Smooth muscle cell (in vitro differentiated cells): ENCODE data around the gene MSH3. TPM values are rescaled to one million over a fixed set of nuclear protein-coding genes. Genes with fewer than 3 reads are reported as not detected.

Experiments
- DNase-seq: peaks from one replicate; lab custom pipeline; 2025; ENCODE audit not compliant: unreplicated experiment; lab: John Stamatoyannopoulos, UW
- H2AFZ ChIP-seq: fragments of 200-600 bp; sonication (generic); 2 replicates; pipeline ENCODE4 v1.6.0; 2016; ENCODE audit warnings: antibody characterized with exemption, low read depth, mild to moderate bottlenecking
- H3F3A ChIP-seq: fragments of 200-600 bp; sonication (generic); 2 replicates; pipeline ENCODE4 v1.6.0; 2017; ENCODE audit warnings: antibody characterized with exemption, low read depth
- H3K27ac ChIP-seq: fragments of 200-600 bp; sonication (generic); 2 replicates; pipeline ENCODE4 v1.5.1; 2016; ENCODE audit warnings: low read depth, mild to moderate bottlenecking
- H3K27me3 ChIP-seq: fragments of 200-600 bp; sonication (generic); 2 replicates; pipeline ENCODE4 v1.6.1; 2016; ENCODE audit warnings: low read depth, mild to moderate bottlenecking
- H3K36me3 ChIP-seq: fragments of 200-600 bp; sonication (generic); 2 replicates; pipeline ENCODE4 v1.5.1; 2016; ENCODE audit warnings: low read depth
- H3K4me1 ChIP-seq: fragments of 200-600 bp; sonication (generic); 2 replicates; pipeline ENCODE4 v1.5.1; 2016; ENCODE audit warnings: low read depth
- H3K4me2 ChIP-seq: fragments of 200-600 bp; sonication (generic); 2 replicates; pipeline ENCODE4 v1.6.0; 2016; ENCODE audit warnings: mild to moderate bottlenecking
- H3K4me3 ChIP-seq: fragments of 200-600 bp; sonication (generic); 2 replicates; pipeline ENCODE4 v1.5.1; 2016; ENCODE audit warnings: mild to moderate bottlenecking
- H3K79me2 ChIP-seq: fragments of 200-600 bp; sonication (generic); 2 replicates; pipeline ENCODE4 v1.6.0; 2016; ENCODE audit warnings: low read depth, mild to moderate bottlenecking
- H3K9ac ChIP-seq: fragments of 200-600 bp; sonication (generic); 2 replicates; pipeline ENCODE4 v1.6.0; 2016; ENCODE audit warnings: low read depth
- H3K9me3 ChIP-seq: fragments of 200-600 bp; sonication (generic); replicated peaks from 2 replicates; pipeline ENCODE4 v1.5.1; 2016; ENCODE audit warnings: low read depth
- H4K20me1 ChIP-seq: fragments of 200-600 bp; sonication (generic); 2 replicates; pipeline ENCODE4 v1.6.0; 2016; ENCODE audit warnings: low read depth
- CTCF ChIP-seq: fragments of 200-600 bp; sonication (generic); IDR thresholded peaks from 2 replicates; pipeline ENCODE4 v1.5.1; 2017; ENCODE audit warnings: borderline replicate concordance, mild to moderate bottlenecking, antibody characterized with exemption; ENCODE audit not compliant: insufficient read depth, poor library complexity, severe bottlenecking
- WGBS: methylation state at CpG from one replicate; pipeline ENCODE4 v1.1.7; 2016; ENCODE audit warnings: low lambda C conversion rate; 5-methylcytosine and 5-hydroxymethylcytosine counted together
- polyA plus RNA-seq: library from polyadenylated mRNA; unstranded; fragments of >200 nt; fragmentation: Nextera tagmentation; extraction: Ambion mirVana; gene quantifications from 2 replicates; pipeline ENCODE4 v1.2.1, GENCODE V29; 2016
- total RNA-seq: library from RNA; depleted of rRNA; stranded (reverse); fragments of >200 nt; gene quantifications from 2 replicates; pipeline ENCODE4 v1.2.3, GENCODE V29; 2014

Gene MSH3
- total and polyA plus RNA-seq, 2 experiments from 2014 or later: 5.1 to 12.6 TPM

DNA sequence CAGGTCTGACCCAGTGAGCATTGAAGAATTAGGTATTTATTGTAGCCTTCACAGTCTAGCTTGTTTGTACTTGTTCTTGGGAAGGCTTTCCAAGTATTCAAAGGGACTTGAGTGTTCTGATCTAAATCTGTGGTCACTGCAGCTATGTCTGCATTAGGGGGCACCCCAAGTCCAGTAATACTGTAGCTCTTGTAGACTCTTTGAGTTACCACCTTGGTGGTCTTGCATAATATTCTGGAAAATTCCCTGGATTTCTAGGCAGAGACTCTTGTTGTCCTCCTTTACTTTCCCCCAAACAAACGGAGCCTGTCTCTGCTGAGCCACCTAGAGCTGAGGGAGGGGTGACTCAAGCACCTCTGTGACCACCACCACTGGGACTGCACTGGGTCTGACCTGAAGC lies 149.9 kb downstream of the MSH3 start:
- no peaks in the 10 kb centered on the region for H3K79me2 ChIP-seq
- H3F3A ChIP-seq: no peaks in the 10 kb centered on the region
- H3K9me3 ChIP-seq: no peaks in the 10 kb centered on the region
- H4K20me1 ChIP-seq: no peaks in the 10 kb centered on the region
- H2AFZ ChIP-seq: no peak overlapping the region
- H3K36me3 ChIP-seq: no peaks in the 10 kb centered on the region
- no peak overlapping the region for H3K4me2 ChIP-seq
- H3K27ac ChIP-seq: no peak overlapping the region
- no peak for TF ChIP-seq CTCF
- 78% methylated on average over 1 of the region's 1 CpG for WGBS
- no peak overlapping the region for H3K4me3 ChIP-seq
- no peaks in the 10 kb centered on the region for H3K27me3 ChIP-seq
- no peak overlapping the region for H3K9ac ChIP-seq
- no peak for DNase-seq
- H3K4me1 ChIP-seq: no peaks in the 10 kb centered on the region

DNA sequence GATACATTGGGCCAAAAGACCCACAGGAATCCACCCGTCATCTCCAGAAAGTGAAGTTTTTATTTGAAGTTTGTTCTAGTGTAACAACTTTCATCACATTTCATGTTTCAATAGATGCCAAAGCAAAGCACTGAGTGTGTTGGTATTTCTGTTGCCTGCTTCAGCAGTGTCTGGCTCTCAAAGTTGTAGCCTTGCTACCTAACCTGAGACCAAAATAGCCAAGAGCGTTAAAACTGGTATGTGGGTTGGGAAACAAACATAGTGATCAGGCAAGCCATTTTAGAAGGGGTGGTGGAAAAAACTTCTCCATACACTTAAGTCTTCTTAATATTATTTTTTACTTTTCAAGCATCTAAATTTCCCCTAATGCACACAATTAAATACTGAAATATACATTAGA lies 150.6 kb downstream of the MSH3 start:
- Histone ChIP-seq H3K9ac (no peak overlapping the region), H3K4me3 (no peak overlapping the region), H3F3A (no peaks in the 10 kb centered on the region), H2AFZ (no peak overlapping the region), H3K27ac (no peak overlapping the region), H3K79me2 (no peaks in the 10 kb centered on the region), H3K27me3 (no peaks in the 10 kb centered on the region), H3K9me3 (no peaks in the 10 kb centered on the region), H4K20me1 (no peaks in the 10 kb centered on the region), H3K4me1 (no peaks in the 10 kb centered on the region), H3K36me3 (no peaks in the 10 kb centered on the region), H3K4me2 (no peak overlapping the region)
- DNase-seq: no peak
- no peak for TF ChIP-seq CTCF
- 93% methylated on average over 2 of the region's 2 CpGs for WGBS

- no peak for TF ChIP-seq CTCF
- Histone ChIP-seq H3K4me3 (no peak overlapping the region), H3K9ac (no peak overlapping the region), H3F3A (no peaks in the 10 kb centered on the region), H3K27me3 (no peaks in the 10 kb centered on the region), H3K79me2 (no peaks in the 10 kb centered on the region), H3K4me1 (no peaks in the 10 kb centered on the region), H4K20me1 (no peaks in the 10 kb centered on the region), H3K27ac (no peak overlapping the region), H3K4me2 (no peak overlapping the region), H3K36me3 (no peaks in the 10 kb centered on the region), H2AFZ (no peak overlapping the region), H3K9me3 (no peaks in the 10 kb centered on the region)
- no peak for DNase-seq
Measured at GRCh38 chr5:80806929-80807328, 152.5 kb downstream of the MSH3 start.

GRCh38 chr5:80809451-80809850 lies 155.0 kb downstream of the MSH3 start:
- Histone ChIP-seq H3K4me3 (no peak overlapping the region), H3K4me1 (no peaks in the 10 kb centered on the region), H3K9me3 (no peaks in the 10 kb centered on the region), H3F3A (no peaks in the 10 kb centered on the region), H3K79me2 (no peaks in the 10 kb centered on the region), H3K4me2 (no peak overlapping the region), H3K27ac (no peak overlapping the region), H3K27me3 (no peaks in the 10 kb centered on the region), H3K36me3 (no peaks in the 10 kb centered on the region), H3K9ac (no peak overlapping the region), H4K20me1 (no peaks in the 10 kb centered on the region), H2AFZ (no peak overlapping the region)
- TF ChIP-seq CTCF: no peak
- 97% methylated on average over 3 of the region's 3 CpGs for WGBS
- no peak for DNase-seq
